Measurements from ENCODE around the gene LCN12. TPM values are rescaled to one million over a fixed set of nuclear protein-coding genes. Genes with fewer than 3 reads are reported as not detected.

LCN12 gene
- polyA plus RNA-seq, 3 donors: 0.29 TPM; not detected in 2

- 31% methylated on average over 11 of the region's 15 CpGs for WGBS (ENCODE audit: insufficient coverage)
- Mint-ChIP-seq H3K27me3 (ENCODE audit: low read depth in 3 of 3) (peaks cover 12 to 44% (median 21%) of the 10 kb centered on the region in 3 donors), H3K9me3 (peaks cover 0 to 2% (median 0%) of the 10 kb centered on the region in 7 donors), H3K36me3 (no peaks in the 10 kb centered on the region), H3K4me1 (peaks cover 19% of the 10 kb centered on the region), H3K27ac (peak overlapping the region in 2 of 7 donors; percentile 26 to 30), H3K4me3 (peak overlapping the region; percentile 20 to 70)
- peaks cover 22 to 35% of the 10 kb centered on the region in 2 donors for H3K4me1 ChIP-seq (ENCODE audit: control insufficient read depth in 1 of 2, insufficient read depth in 2 of 2, low read length in 2 of 2)
- H3K9me3 ChIP-seq (replicated peaks in 1 of 2; ENCODE audit: control insufficient read depth in 1 of 2, insufficient read depth in 1 of 2, low read length in 2 of 2): no peaks in the 10 kb centered on the region
- H3K9ac ChIP-seq (ENCODE audit: insufficient read depth, low read length, poor library complexity, severe bottlenecking): peak overlapping the region; percentile 39
- H3K36me3 ChIP-seq (replicated peaks in 1 of 2; ENCODE audit: control insufficient read depth in 1 of 2, insufficient read depth in 2 of 2, low read length in 2 of 2): no peaks in the 10 kb centered on the region
- no peak overlapping the region for H3K27ac ChIP-seq (ENCODE audit: low read depth in 1 of 2, low read length in 2 of 2)
- TF ChIP-seq CTCF (IDR thresholded peaks at IDR 0.05): no peak
- H4K20me1 ChIP-seq (ENCODE audit: insufficient read depth, low read length): no peaks in the 10 kb centered on the region
- intact Hi-C loops (cut with micrococcal nuclease): no loop called here
- H3K4me3 ChIP-seq (replicated peaks in 1 of 3; ENCODE audit: low read depth in 2 of 3, low read length in 3 of 3): peak overlapping the region in 1 of 3 experiments; percentile 37
- H2AFZ ChIP-seq (ENCODE audit: insufficient read depth, low read depth, low read length, poor library complexity, severe bottlenecking): peak overlapping the region; percentile 44
- DNase-seq: peak in 2 of 3 donors; percentile 25 to 29
- H3K4me2 ChIP-seq (replicated peaks; ENCODE audit: extremely low read depth, low read length, poor library complexity, severe bottlenecking): peak overlapping the region; percentile 37
- H3K27me3 ChIP-seq (ENCODE audit: control insufficient read depth in 2 of 2, insufficient read depth in 2 of 2, low read length in 2 of 2): peaks cover 0 to 20% of the 10 kb centered on the region in 2 donors
- no peaks in the 10 kb centered on the region for H3K79me2 ChIP-seq (ENCODE audit: insufficient read depth, low read length)
Observed at GRCh38 chr9:136974817-136975535, 22.9 kb downstream of the LCN12 start.

- peaks cover 0 to 20% of the 10 kb centered on the region in 2 donors for H3K27me3 ChIP-seq (ENCODE audit: control insufficient read depth in 2 of 2, insufficient read depth in 2 of 2, low read length in 2 of 2)
- peak overlapping the region; percentile 37 for H3K4me2 ChIP-seq (replicated peaks; ENCODE audit: extremely low read depth, low read length, poor library complexity, severe bottlenecking)
- H3K9ac ChIP-seq (ENCODE audit: insufficient read depth, low read length, poor library complexity, severe bottlenecking): no peak overlapping the region
- no peak overlapping the region for H3K4me3 ChIP-seq (replicated peaks in 1 of 3; ENCODE audit: low read depth in 2 of 3, low read length in 3 of 3)
- H3K4me1 ChIP-seq (ENCODE audit: control insufficient read depth in 1 of 2, insufficient read depth in 2 of 2, low read length in 2 of 2): peaks cover 22 to 35% of the 10 kb centered on the region in 2 donors
- TF ChIP-seq CTCF (IDR thresholded peaks at IDR 0.05): peak; percentile 60
- peak in 2 of 3 donors; percentile 16 to 36 for DNase-seq
- H2AFZ ChIP-seq (ENCODE audit: insufficient read depth, low read depth, low read length, poor library complexity, severe bottlenecking): peak overlapping the region; percentile 44
- Mint-ChIP-seq H3K9me3 (peaks cover 0 to 2% (median 0%) of the 10 kb centered on the region in 7 donors), H3K4me1 (peaks cover 19% of the 10 kb centered on the region), H3K36me3 (no peaks in the 10 kb centered on the region), H3K4me3 (peak overlapping the region; percentile 20 to 70), H3K27me3 (ENCODE audit: low read depth in 3 of 3) (peaks cover 12 to 46% (median 21%) of the 10 kb centered on the region in 3 donors), H3K27ac (no peak overlapping the region)
- WGBS (ENCODE audit: insufficient coverage): 8% methylated on average over 14 of the region's 14 CpGs
- no peaks in the 10 kb centered on the region for H3K79me2 ChIP-seq (ENCODE audit: insufficient read depth, low read length)
- H3K9me3 ChIP-seq (replicated peaks in 1 of 2; ENCODE audit: control insufficient read depth in 1 of 2, insufficient read depth in 1 of 2, low read length in 2 of 2): no peaks in the 10 kb centered on the region
- no peaks in the 10 kb centered on the region for H3K36me3 ChIP-seq (replicated peaks in 1 of 2; ENCODE audit: control insufficient read depth in 1 of 2, insufficient read depth in 2 of 2, low read length in 2 of 2)
- no peak overlapping the region for H3K27ac ChIP-seq (ENCODE audit: low read depth in 1 of 2, low read length in 2 of 2)
- H4K20me1 ChIP-seq (ENCODE audit: insufficient read depth, low read length): no peaks in the 10 kb centered on the region
- intact Hi-C loops (cut with micrococcal nuclease): no loop called here
Observed at GRCh38 chr9:136975644-136976043, 23.6 kb downstream of the LCN12 start.
